ENCODE data around the gene CKAP2. TPM values are rescaled to one million over a fixed set of nuclear protein-coding genes. Genes with fewer than 3 reads are reported as not detected.
A peak's percentile ranks its signal among the peaks of the same experiment; 100 is the strongest.

The CKAP2 gene
- total RNA-seq, 5 donors from 2014 or later (not counting 1 experiment from before 2014, with no cell fraction given), result 9.0 to 38.7 (median 12.0) TPM

DNA sequence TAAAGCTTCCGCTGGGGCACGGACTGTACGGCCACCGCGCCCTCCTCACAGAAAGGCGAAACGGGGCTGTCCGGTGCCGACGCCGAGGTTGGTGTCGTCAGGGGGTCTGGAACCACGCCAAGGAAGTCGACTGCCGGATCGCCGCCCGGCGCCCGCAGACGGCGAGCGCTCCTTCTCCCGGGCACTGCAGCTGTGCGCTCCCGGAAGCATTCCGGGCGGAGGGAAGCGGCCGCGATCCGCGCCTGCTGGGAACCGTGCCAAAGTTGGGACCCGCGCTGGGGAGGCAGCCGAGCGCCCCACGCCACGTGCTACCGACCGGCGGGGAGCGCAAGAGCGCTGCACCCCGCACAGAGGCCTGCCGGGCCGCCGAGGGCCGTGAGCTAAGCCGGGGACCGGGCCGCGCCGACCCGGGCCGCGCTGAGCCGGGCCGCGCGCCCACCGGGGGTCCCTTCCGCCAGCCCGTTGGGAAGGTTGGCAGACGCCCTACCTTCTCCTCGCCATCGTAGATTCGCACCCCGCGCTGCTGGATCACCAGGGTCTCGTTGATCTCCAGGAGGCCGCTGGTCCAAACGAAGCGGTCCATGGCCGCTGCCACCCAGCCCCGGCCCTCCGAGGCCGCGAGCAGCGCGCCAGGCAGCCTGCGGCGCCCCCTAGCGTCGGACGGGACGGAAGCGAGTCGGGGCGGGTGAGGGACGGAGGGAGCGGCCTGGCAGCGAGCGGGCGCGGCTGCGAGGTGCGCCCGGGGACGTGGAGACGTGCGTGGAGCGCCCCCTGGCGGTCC lies 5.1 kb upstream of the CKAP2 start, which contains the start of gene VPS36:
Gene VPS36 (minus strand): TSS at position 623 of the 781 bp plus-strand sequence. CDS start 40 bp downstream, at position 583.
- Histone ChIP-seq H3K4me1 (ENCODE audit: control insufficient read depth in 1 of 2, extremely low read depth in 1 of 2, insufficient read depth in 2 of 2, low read length in 2 of 2) (peaks cover 17 to 26% of the 10 kb centered on the region in 2 experiments), H3K36me3 (ENCODE audit: control insufficient read depth in 2 of 2, extremely low read depth in 1 of 2, insufficient read depth in 1 of 2, low read length in 1 of 2) (peaks cover 0 to 2% of the 10 kb centered on the region in 2 donors), H3K27me3 (replicated peaks in 1 of 2; ENCODE audit: control insufficient read depth in 2 of 2, extremely low read depth in 1 of 2, insufficient read depth in 2 of 2, low read length in 1 of 2) (no peaks in the 10 kb centered on the region), H3K9me3 (no peaks in the 10 kb centered on the region), H3K4me3 (ENCODE audit: control insufficient read depth in 1 of 2, extremely low read depth in 1 of 2, low read length in 1 of 2) (peak within 1 kb of the TSS; percentile 81 to 96), H3K27ac (ENCODE audit: low read length) (peak within 1 kb of the TSS; percentile 62)
- Mint-ChIP-seq H3K4me3 (peak within 1 kb of the TSS; percentile 89 to 91 (median 90)), H3K4me1 (peaks cover 45 to 49% (median 45%) of the 10 kb centered on the region in 3 donors), H3K9me3 (no peaks in the 10 kb centered on the region), H3K27me3 (no peaks in the 10 kb centered on the region), H3K36me3 (no peaks in the 10 kb centered on the region), H3K27ac (peak within 1 kb of the TSS; percentile 81 to 88)
- ATAC-seq (replicated peaks in 1 of 4) (peak; percentile 65 to 79 (median 74)), DNase-seq (peak; percentile 82 to 99 (median 90))
- ChIA-PET POLR2A (no interaction called here), CTCF (interaction anchor here (0.6 to 1.6 kb wide), 14 partner anchors 9 to 637 kb away, joined by 3 to 7 read pairs (median 3); partner anchors contain the start of genes ALG11 (in 1 of the 2) and SUGT1 (in 1 of the 2))
- under 1% methylated on average over 105 of the region's 105 CpGs for WGBS (ENCODE audit: insufficient coverage)

DNA sequence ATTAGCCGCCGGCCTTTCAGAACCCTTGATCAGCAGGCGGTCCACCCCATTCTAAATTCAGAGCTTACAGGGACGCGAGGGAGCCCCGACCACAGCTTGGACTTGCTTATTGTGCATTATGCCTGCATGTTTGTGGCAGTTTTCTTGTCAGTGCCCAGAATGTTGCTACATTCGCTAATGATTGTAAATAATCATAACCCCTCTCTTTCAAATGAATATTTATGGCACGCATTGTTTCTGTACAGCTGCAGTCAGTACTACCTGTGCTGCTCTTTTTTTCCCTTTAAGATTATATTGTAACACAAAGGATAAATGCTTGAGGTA lies 4.5 kb upstream of the CKAP2 start:
- H3K9me3 Mint-ChIP-seq, result no peaks in the 10 kb centered on the region

DNA sequence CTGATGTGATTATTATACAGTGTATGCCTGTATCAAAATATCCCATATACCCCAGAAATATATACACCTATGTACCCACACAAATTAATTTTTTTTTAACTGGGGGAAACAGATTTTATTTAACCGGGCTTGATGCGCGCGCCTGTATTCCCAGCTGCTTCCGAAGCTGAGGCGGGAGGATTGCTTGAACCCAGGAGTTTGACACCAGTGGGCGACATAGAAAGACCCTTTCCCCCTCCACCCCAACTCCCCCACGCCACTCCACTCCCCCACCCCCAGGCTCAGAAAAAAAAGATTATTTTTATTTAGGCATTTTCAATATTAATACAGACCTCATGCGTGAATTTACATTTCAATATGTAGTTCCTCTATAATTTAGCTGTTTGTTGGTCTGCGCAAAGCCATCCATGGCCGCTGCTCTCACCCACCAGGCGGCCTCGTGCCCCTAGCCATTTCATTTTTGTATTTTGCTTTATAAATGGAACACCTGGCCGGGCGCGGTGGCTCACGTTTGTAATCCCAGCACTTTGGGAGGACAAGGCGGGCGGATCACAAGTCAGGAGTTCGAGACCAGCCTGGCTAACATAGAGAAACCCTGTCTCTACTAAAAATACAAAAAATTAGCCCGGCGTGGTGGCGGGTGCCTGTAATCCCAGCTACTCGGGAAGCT lies 4.0 kb upstream of the CKAP2 start:
- ChIA-PET POLR2A (no interaction called here), CTCF (interaction anchor here (0.5 to 1.5 kb wide), 17 partner anchors 8 to 650 kb away, joined by 3 to 7 read pairs (median 4); partner anchors contain the start of genes ALG11 (in 1 of the 2) and SUGT1 (in 1 of the 2))
- H3K4me1 ChIP-seq (ENCODE audit: control insufficient read depth in 1 of 2, extremely low read depth in 1 of 2, insufficient read depth in 2 of 2, low read length in 2 of 2), result peaks cover 22 to 29% of the 10 kb centered on the region in 2 experiments
- no peaks in the 10 kb centered on the region for H3K36me3 ChIP-seq (ENCODE audit: control insufficient read depth in 2 of 2, extremely low read depth in 1 of 2, insufficient read depth in 1 of 2, low read length in 1 of 2)
- ATAC-seq (replicated peaks in 1 of 4) (no peak), DNase-seq (no peak)
- H3K9me3 ChIP-seq, result no peaks in the 10 kb centered on the region
- peaks cover 46 to 54% (median 50%) of the 10 kb centered on the region in 3 donors for H3K4me1 Mint-ChIP-seq
- peak overlapping the region; percentile 71 to 81 for H3K27ac Mint-ChIP-seq
- peak overlapping the region; percentile 83 to 91 (median 89) for H3K4me3 Mint-ChIP-seq
- no peaks in the 10 kb centered on the region for H3K9me3 Mint-ChIP-seq
- H3K27me3 Mint-ChIP-seq, result no peaks in the 10 kb centered on the region
- WGBS (ENCODE audit: insufficient coverage), result 96% methylated on average over 8 of the region's 24 CpGs
- H3K4me3 ChIP-seq (ENCODE audit: control insufficient read depth in 1 of 2, extremely low read depth in 1 of 2, low read length in 1 of 2), result no peak overlapping the region
- peaks cover under 1% of the 10 kb centered on the region for H3K36me3 Mint-ChIP-seq
- H3K27me3 ChIP-seq (replicated peaks in 1 of 2; ENCODE audit: control insufficient read depth in 2 of 2, extremely low read depth in 1 of 2, insufficient read depth in 2 of 2, low read length in 1 of 2), result no peaks in the 10 kb centered on the region
- H3K27ac ChIP-seq (ENCODE audit: low read length), result no peak overlapping the region

More for the DNA sequence above, 4.5 kb upstream of the CKAP2 start:
- Mint-ChIP-seq H3K36me3 (no peaks in the 10 kb centered on the region), H3K27me3 (no peaks in the 10 kb centered on the region), H3K4me3 (peak overlapping the region; percentile 83 to 91 (median 89)), H3K4me1 (peaks cover 45 to 49% (median 46%) of the 10 kb centered on the region in 3 donors), H3K27ac (peak overlapping the region; percentile 71 to 81)
- Histone ChIP-seq H3K27ac (ENCODE audit: low read length) (no peak overlapping the region), H3K36me3 (ENCODE audit: control insufficient read depth in 2 of 2, extremely low read depth in 1 of 2, insufficient read depth in 1 of 2, low read length in 1 of 2) (peaks cover 0 to 2% of the 10 kb centered on the region in 2 donors), H3K27me3 (replicated peaks in 1 of 2; ENCODE audit: control insufficient read depth in 2 of 2, extremely low read depth in 1 of 2, insufficient read depth in 2 of 2, low read length in 1 of 2) (no peaks in the 10 kb centered on the region), H3K9me3 (no peaks in the 10 kb centered on the region), H3K4me3 (ENCODE audit: control insufficient read depth in 1 of 2, extremely low read depth in 1 of 2, low read length in 1 of 2) (peak overlapping the region in 1 of 2 donors; percentile 96), H3K4me1 (ENCODE audit: control insufficient read depth in 1 of 2, extremely low read depth in 1 of 2, insufficient read depth in 2 of 2, low read length in 2 of 2) (peaks cover 17 to 27% of the 10 kb centered on the region in 2 experiments)
- POLR2A ChIA-PET, result no interaction called here
- CTCF ChIA-PET, result interaction anchor here (0.5 to 1.5 kb wide), 14 partner anchors 9 to 450 kb away, joined by 3 to 7 read pairs (median 3); partner anchors contain the start of genes ALG11 (in 1 of the 2) and SUGT1 (in 1 of the 2)
- ATAC-seq (replicated peaks in 1 of 4), result no peak
- DNase-seq, result no peak
- WGBS (ENCODE audit: insufficient coverage), result 2% methylated on average over 6 of the region's 8 CpGs

DNA sequence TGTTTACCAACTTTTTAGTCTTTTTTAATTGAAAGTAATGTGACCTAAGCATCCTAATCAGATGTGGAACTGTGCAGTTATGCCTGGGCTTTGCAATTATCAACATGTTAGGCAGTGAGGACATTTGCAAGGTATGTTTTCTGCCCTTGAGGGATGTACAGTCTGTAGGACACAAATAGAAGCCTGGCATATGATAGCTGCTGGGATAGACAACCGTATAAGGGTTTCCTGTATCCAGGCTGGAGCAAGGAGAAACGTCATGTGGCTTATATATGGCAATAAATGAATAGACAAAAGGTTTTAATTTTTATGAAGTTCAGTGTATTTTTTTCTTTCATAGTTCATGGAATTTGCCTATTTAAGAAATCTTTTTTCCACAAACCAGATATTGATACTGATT lies 2.8 kb upstream of the CKAP2 start:
- no peaks in the 10 kb centered on the region for H3K9me3 ChIP-seq
- ChIA-PET POLR2A (no interaction called here), CTCF (interaction anchor here in 1 of 2 donors (0.8 kb wide), 1 partner anchor 8 kb away, joined by 3 read pairs; no protein-coding TSS in a partner anchor)
- DNase-seq, result no peak
- H3K4me1 ChIP-seq (ENCODE audit: control insufficient read depth in 1 of 2, extremely low read depth in 1 of 2, insufficient read depth in 2 of 2, low read length in 2 of 2), result peaks cover 24 to 29% of the 10 kb centered on the region in 2 experiments
- Mint-ChIP-seq H3K9me3 (no peaks in the 10 kb centered on the region), H3K27me3 (no peaks in the 10 kb centered on the region), H3K4me3 (no peak overlapping the region), H3K4me1 (peaks cover 51 to 56% (median 53%) of the 10 kb centered on the region in 3 donors), H3K36me3 (peaks cover 2% of the 10 kb centered on the region), H3K27ac (no peak overlapping the region)
- no peak overlapping the region for H3K27ac ChIP-seq (ENCODE audit: low read length)
- peaks cover 0 to 3% of the 10 kb centered on the region in 2 donors for H3K36me3 ChIP-seq (ENCODE audit: control insufficient read depth in 2 of 2, extremely low read depth in 1 of 2, insufficient read depth in 1 of 2, low read length in 1 of 2)
- WGBS (ENCODE audit: insufficient coverage), result no CpG with 5 or more reads among the region's 2 CpGs
- no peaks in the 10 kb centered on the region for H3K27me3 ChIP-seq (replicated peaks in 1 of 2; ENCODE audit: control insufficient read depth in 2 of 2, extremely low read depth in 1 of 2, insufficient read depth in 2 of 2, low read length in 1 of 2)
- ATAC-seq (replicated peaks in 1 of 4), result no peak
- no peak overlapping the region for H3K4me3 ChIP-seq (ENCODE audit: control insufficient read depth in 1 of 2, extremely low read depth in 1 of 2, low read length in 1 of 2)

DNA sequence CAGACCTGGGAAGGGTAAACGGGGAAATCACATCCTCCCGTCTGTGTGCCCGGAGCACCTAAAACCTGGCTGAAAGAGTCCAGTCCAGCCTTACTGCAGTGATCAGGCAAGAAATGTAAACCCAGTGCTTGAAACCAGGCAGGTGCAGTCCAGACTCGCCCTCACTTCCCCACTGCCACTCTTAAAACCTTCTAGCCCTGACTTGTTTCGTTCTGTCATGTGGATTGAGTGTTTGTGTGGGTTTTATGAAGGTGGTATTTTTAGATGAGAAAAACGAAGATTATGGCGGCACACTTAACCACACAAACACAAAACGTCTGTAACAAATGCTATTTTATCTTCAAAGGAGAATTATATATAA lies 839 bp upstream of the CKAP2 start:
- Mint-ChIP-seq H3K36me3 (peaks cover 2% of the 10 kb centered on the region), H3K27ac (peak overlapping the region; percentile 99 to 100), H3K4me1 (peaks cover 37 to 45% (median 41%) of the 10 kb centered on the region in 3 donors), H3K4me3 (peak overlapping the region; percentile 95), H3K9me3 (no peaks in the 10 kb centered on the region), H3K27me3 (no peaks in the 10 kb centered on the region)
- ChIA-PET POLR2A (no interaction called here), CTCF (no interaction called here)
- peaks cover 0 to 3% of the 10 kb centered on the region in 2 donors for H3K36me3 ChIP-seq (ENCODE audit: control insufficient read depth in 2 of 2, extremely low read depth in 1 of 2, insufficient read depth in 1 of 2, low read length in 1 of 2)
- H3K9me3 ChIP-seq, result no peaks in the 10 kb centered on the region
- no peaks in the 10 kb centered on the region for H3K27me3 ChIP-seq (replicated peaks in 1 of 2; ENCODE audit: control insufficient read depth in 2 of 2, extremely low read depth in 1 of 2, insufficient read depth in 2 of 2, low read length in 1 of 2)
- WGBS (ENCODE audit: insufficient coverage), result 8% methylated on average over 3 of the region's 8 CpGs
- H3K4me3 ChIP-seq (ENCODE audit: control insufficient read depth in 1 of 2, extremely low read depth in 1 of 2, low read length in 1 of 2), result peak overlapping the region; percentile 84 to 89
- peaks cover 14 to 15% of the 10 kb centered on the region in 2 experiments for H3K4me1 ChIP-seq (ENCODE audit: control insufficient read depth in 1 of 2, extremely low read depth in 1 of 2, insufficient read depth in 2 of 2, low read length in 2 of 2)
- peak overlapping the region; percentile 92 for H3K27ac ChIP-seq (ENCODE audit: low read length)
- DNase-seq (peak in 13 of 35 experiments; percentile 3 to 56 (median 12)), ATAC-seq (replicated peaks in 1 of 4) (peak in 1 of 4 experiments; percentile 0)

DNA sequence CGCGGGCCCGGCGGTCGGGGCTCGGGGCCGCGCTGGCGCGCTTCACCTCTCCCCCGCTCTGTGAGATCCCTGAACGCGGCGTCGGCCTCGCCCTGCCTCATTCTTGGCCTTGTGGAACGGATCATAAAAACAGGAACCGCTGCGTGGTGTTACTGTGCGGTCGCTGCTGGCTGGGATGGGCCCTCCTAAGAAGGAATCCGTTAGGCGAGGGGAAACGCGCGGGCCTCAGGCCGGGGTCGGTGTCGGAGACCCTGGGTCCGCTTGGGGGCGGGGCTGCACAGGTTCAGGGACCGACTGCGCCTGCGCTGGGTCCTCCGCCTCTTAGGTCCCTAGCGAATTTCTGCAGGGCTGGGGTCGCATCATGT lies 381 bp downstream of the CKAP2 start:
- Histone ChIP-seq H3K4me1 (ENCODE audit: control insufficient read depth in 1 of 2, extremely low read depth in 1 of 2, insufficient read depth in 2 of 2, low read length in 2 of 2) (peaks cover 13% of the 10 kb centered on the region in 2 experiments), H3K9me3 (no peaks in the 10 kb centered on the region), H3K27me3 (replicated peaks in 1 of 2; ENCODE audit: control insufficient read depth in 2 of 2, extremely low read depth in 1 of 2, insufficient read depth in 2 of 2, low read length in 1 of 2) (no peaks in the 10 kb centered on the region), H3K36me3 (ENCODE audit: control insufficient read depth in 2 of 2, extremely low read depth in 1 of 2, insufficient read depth in 1 of 2, low read length in 1 of 2) (peaks cover 0 to 3% of the 10 kb centered on the region in 2 donors), H3K27ac (ENCODE audit: low read length) (peak overlapping the region; percentile 92), H3K4me3 (ENCODE audit: control insufficient read depth in 1 of 2, extremely low read depth in 1 of 2, low read length in 1 of 2) (peak overlapping the region; percentile 84 to 89)
- ChIA-PET POLR2A (no interaction called here), CTCF (interaction anchor here in 1 of 2 donors (0.7 kb wide), 1 partner anchor 112 kb away, joined by 3 read pairs; no protein-coding TSS in a partner anchor)
- 0% methylated on average over 36 of the region's 37 CpGs for WGBS (ENCODE audit: insufficient coverage)
- Mint-ChIP-seq H3K27ac (peak overlapping the region; percentile 78 to 85), H3K36me3 (peaks cover 3% of the 10 kb centered on the region), H3K4me3 (peak overlapping the region; percentile 95), H3K4me1 (peaks cover 35 to 41% (median 38%) of the 10 kb centered on the region in 3 donors), H3K27me3 (no peaks in the 10 kb centered on the region), H3K9me3 (no peaks in the 10 kb centered on the region)
- DNase-seq (peak in 33 of 35 experiments; percentile 21 to 85 (median 61)), ATAC-seq (replicated peaks in 1 of 4) (peak; percentile 45 to 61 (median 54))

Data from T-cell (primary cell).